Gastrocnemius medialis (tissue), 4 donors: ENCODE results near the gene MAGIX. TPM values are rescaled to one million over a fixed set of nuclear protein-coding genes. Genes with fewer than 3 reads are reported as not detected.
A peak's percentile ranks its signal among the peaks of the same experiment; 100 is the strongest.

Experiments
- ATAC-seq, 2 donors: fragments of 150-250 bp; one replicate each; pipeline ENCODE4 v1.9.1; 2016
- DNase-seq, 2 donors: peaks; one replicate each; pipeline ENCODE4 v3.0.0-alpha.2; 2019
- H3K27ac ChIP-seq, 4 donors: fragments of 200-600 bp; sonication (generic); 1 replicate in 1 of 4; 2 replicates in 3 of 4; pipeline ENCODE4 v1.5.1; 2016 to 2018; ENCODE audit warnings: mild to moderate bottlenecking in 2 of 4, moderate library complexity in 1 of 4
- H3K27me3 ChIP-seq, 3 donors: fragments of 200-600 bp; sonication (generic) in 2 of 3; 1 replicate in 1 of 3; 2 replicates in 2 of 3; pipeline versions ENCODE4 v1.5.1 to v1.6.0; 2016 to 2019; ENCODE audit warnings: mild to moderate bottlenecking in 1 of 3, moderate library complexity in 1 of 3
- H3K36me3 ChIP-seq, 2 donors: fragments of 200-600 bp; sonication (generic) in 1 of 2; one replicate each; pipeline ENCODE4 v1.5.1; 2017 to 2018
- H3K4me1 ChIP-seq, 2 donors: fragments of 200-600 bp; sonication (generic) in 1 of 2; one replicate each; pipeline ENCODE4 v1.5.1; 2016 to 2017; ENCODE audit warnings: mild to moderate bottlenecking in 2 of 2
- H3K4me3 ChIP-seq, 4 donors: fragments of 200-600 bp; sonication (generic) in 3 of 4; 1 replicate in 1 of 4; 2 replicates in 3 of 4; pipeline ENCODE4 v1.5.1; 2016 to 2019; ENCODE audit warnings: mild to moderate bottlenecking in 2 of 4
- H3K9me3 ChIP-seq, 3 donors: fragments of 200-600 bp; sonication (generic) in 2 of 3; 1 replicate in 1 of 3; 2 replicates in 2 of 3; pipeline ENCODE4 v1.5.1; 2016 to 2019
- CTCF ChIP-seq, 5 experiments: fragments of 450-650 bp in 3 of 5; fragments of 200-600 bp in 2 of 5; sonication (generic) in 2 of 5; IDR thresholded peaks in 4 of 5; conservative IDR thresholded peaks in 1 of 5; 1 replicate in 4 of 5; 2 replicates in 1 of 5; pipeline ENCODE4 v1.5.1; 2016 to 2019; ENCODE audit warnings: antibody characterized with exemption in 5 of 5, mild to moderate bottlenecking in 3 of 5, moderate library complexity in 3 of 5
- POLR2A ChIP-seq, 2 donors: fragments of 450-650 bp; IDR thresholded peaks; one replicate each; pipeline ENCODE4 v1.6.1; 2017; ENCODE audit warnings: antibody characterized with exemption in 2 of 2, mild to moderate bottlenecking in 2 of 2, moderate library complexity in 2 of 2
- in situ Hi-C, 4 donors: fragments of 200-750 bp; cut with MboI; loops; one replicate each; pipeline versions ENCODE4 v1.15.0 to v1.8.0; 2017; ENCODE audit warnings: low sequenced_read_pairs in 4 of 4
- intact Hi-C: fragments of 100-400 bp; cut with DNase I; formaldehyde crosslinking; loops from one replicate; pipeline ENCODE4 v1.15.1; 2023; ENCODE audit warnings: low total_unique reads
- total RNA-seq, 4 donors: library from RNA; depleted of rRNA; stranded (reverse); fragments of >200 nt; gene quantifications; one replicate each; pipeline versions ENCODE4 v1.1.0 to v1.2.3, GENCODE V29; 2016

MAGIX gene
- total RNA-seq, 4 donors from 2014 or later: 2.7 to 7.3 (median 5.3) TPM

GRCh38 chrX:49160908-49161307, 1.6 kb upstream of the MAGIX start:
- ATAC-seq: no peak
- intact Hi-C loops: loop anchor here (10.0 kb wide), 1 partner anchor 266 kb away; the partner anchor contains the start of genes PQBP1 and TIMM17B

GRCh38 chrX:49161632-49162031, 926 bp upstream of the MAGIX start:
- no peaks in the 10 kb centered on the region for H3K9me3 ChIP-seq
- peaks cover 0 to 4% of the 10 kb centered on the region in 2 donors for H3K4me1 ChIP-seq
- H3K36me3 ChIP-seq: no peaks in the 10 kb centered on the region
- H3K27ac ChIP-seq: no peak overlapping the region
- no peak overlapping the region for H3K4me3 ChIP-seq
- DNase-seq (no peak), ATAC-seq (no peak)
- H3K27me3 ChIP-seq: no peaks in the 10 kb centered on the region
- TF ChIP-seq POLR2A (IDR thresholded peaks at IDR 0.05) (no peak), CTCF (IDR thresholded peaks at IDR 0.05 in 4 of 5, conservative IDR thresholded peaks at IDR 0.05 in 1 of 5) (no peak)
- intact Hi-C loops: loop anchor here (10.0 kb wide), 1 partner anchor 267 kb away; the partner anchor contains the start of genes PQBP1 and TIMM17B
- in situ Hi-C loops: no loop called here

More at GRCh38 chrX:49160908-49161307, 1.6 kb upstream of the MAGIX start:
- DNase-seq: no peak
- Histone ChIP-seq H3K9me3 (no peaks in the 10 kb centered on the region), H3K27me3 (no peaks in the 10 kb centered on the region), H3K4me3 (no peak overlapping the region), H3K27ac (no peak overlapping the region), H3K36me3 (no peaks in the 10 kb centered on the region), H3K4me1 (peaks cover 0 to 4% of the 10 kb centered on the region in 2 donors)
- in situ Hi-C loops: no loop called here
- no peak for TF ChIP-seq POLR2A (IDR thresholded peaks at IDR 0.05)
- TF ChIP-seq CTCF (IDR thresholded peaks at IDR 0.05 in 4 of 5, conservative IDR thresholded peaks at IDR 0.05 in 1 of 5): no peak

DNA sequence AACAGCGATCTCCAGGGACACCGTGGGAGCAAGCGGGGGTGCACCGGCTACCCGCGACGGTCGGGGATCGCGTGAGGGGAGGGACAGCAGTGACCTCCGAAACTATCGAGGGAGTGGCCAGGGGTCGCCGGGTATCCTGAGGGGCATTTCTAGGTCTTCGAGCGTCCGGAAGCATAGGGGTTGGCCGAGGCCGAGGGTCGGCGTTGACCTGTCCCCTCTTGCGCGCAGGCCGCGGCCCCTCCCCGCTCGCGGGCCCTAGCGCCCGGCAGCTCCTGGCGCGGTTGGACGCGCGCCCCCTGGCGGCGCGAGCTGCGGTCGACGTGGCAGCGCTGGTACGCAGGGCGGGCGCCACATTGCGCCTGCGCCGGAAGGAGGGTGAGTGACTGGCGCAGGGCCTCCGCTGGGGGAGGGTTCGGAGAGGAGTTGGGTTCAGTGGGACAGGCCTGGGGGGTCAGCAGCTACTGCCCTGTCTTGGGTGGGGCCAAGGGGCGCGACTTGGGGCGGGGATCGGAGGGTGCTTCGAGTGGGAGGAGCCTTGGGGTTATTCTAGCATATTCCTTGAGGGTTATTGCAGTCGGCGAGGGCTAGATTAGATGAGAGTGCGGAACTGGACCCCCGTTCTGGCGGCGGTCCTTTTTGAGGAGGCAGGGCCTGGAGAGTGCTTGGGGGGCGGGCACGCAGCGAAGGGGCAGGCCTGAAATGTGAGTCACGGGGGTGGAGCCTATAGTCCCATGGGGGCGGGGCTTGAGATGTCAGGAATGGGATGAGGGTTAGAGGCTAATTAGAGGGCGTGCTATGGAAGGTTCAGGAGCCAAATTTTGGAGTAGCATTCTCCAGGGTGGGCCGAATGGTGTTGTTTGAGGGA, 1.2 kb downstream of the MAGIX start:
- Histone ChIP-seq H3K36me3 (no peaks in the 10 kb centered on the region), H3K27me3 (no peaks in the 10 kb centered on the region), H3K9me3 (no peaks in the 10 kb centered on the region), H3K4me3 (peak overlapping the region; percentile 37 to 61 (median 51)), H3K4me1 (peaks cover 8 to 10% of the 10 kb centered on the region in 2 donors), H3K27ac (peak overlapping the region; percentile 93 to 98 (median 95))
- in situ Hi-C loops: no loop called here
- intact Hi-C loops: loop anchor here (10.0 kb wide), 1 partner anchor 269 kb away; the partner anchor contains the start of genes PQBP1 and TIMM17B
- ATAC-seq (peak; percentile 49 to 60), DNase-seq (peak; percentile 76 to 87)
- peak; percentile 56 to 93 (median 86) for TF ChIP-seq CTCF (IDR thresholded peaks at IDR 0.05 in 4 of 5, conservative IDR thresholded peaks at IDR 0.05 in 1 of 5)
- peak; percentile 58 to 59 for TF ChIP-seq POLR2A (IDR thresholded peaks at IDR 0.05)

DNA sequence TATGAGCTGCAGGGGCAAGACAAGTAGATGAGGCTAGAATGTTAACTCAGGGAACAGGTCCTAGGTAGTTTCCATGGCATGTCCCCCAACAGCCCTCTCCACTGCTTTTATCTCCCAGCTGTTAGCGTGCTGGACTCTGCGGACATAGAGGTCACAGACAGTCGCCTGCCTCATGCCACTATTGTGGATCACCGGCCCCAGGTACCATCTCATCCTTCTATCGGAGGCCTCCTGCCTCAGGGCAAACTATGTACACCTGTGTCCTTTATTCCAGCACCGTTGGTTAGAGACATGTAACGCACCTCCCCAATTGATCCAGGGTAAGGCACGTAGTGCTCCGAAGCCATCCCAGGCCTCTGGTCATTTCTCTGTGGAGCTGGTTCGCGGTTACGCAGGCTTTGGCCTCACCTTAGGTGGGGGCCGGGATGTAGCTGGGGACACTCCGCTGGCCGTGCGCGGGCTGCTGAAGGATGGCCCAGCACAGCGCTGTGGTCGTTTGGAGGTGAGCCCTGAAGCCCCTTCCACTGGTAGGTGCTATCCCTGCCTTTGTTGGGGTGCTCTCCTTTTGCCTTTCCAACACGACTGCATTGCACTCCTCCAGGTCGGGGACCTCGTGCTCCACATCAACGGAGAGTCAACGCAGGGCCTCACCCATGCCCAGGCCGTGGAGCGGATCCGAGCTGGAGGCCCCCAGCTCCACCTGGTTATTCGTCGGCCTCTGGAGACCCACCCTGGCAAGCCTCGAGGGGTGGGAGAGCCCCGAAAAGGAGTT, 2.2 kb downstream of the MAGIX start:
- peak overlapping the region; percentile 93 to 98 (median 95) for H3K27ac ChIP-seq
- intact Hi-C loops: loop anchor here (1.0 to 10.0 kb wide), 3 partner anchors 22 to 1947 kb away; partner anchors contain the start of genes CDK16, PQBP1, PRICKLE3 and TIMM17B

More for the DNA sequence above, 2.2 kb downstream of the MAGIX start:
- no peaks in the 10 kb centered on the region for H3K9me3 ChIP-seq
- ATAC-seq (no peak), DNase-seq (no peak)
- TF ChIP-seq POLR2A (IDR thresholded peaks at IDR 0.05) (no peak), CTCF (IDR thresholded peaks at IDR 0.05 in 4 of 5, conservative IDR thresholded peaks at IDR 0.05 in 1 of 5) (no peak)
- H3K36me3 ChIP-seq: no peaks in the 10 kb centered on the region
- in situ Hi-C loops: no loop called here
- peaks cover 8 to 10% of the 10 kb centered on the region in 2 donors for H3K4me1 ChIP-seq
- no peaks in the 10 kb centered on the region for H3K27me3 ChIP-seq
- no peak overlapping the region for H3K4me3 ChIP-seq
